Testis (tissue), 3 donors: ENCODE results near the gene SLC6A6. TPM values are rescaled to one million over a fixed set of nuclear protein-coding genes. Genes with fewer than 3 reads are reported as not detected.
A peak's percentile ranks its signal among the peaks of the same experiment; 100 is the strongest.
"Not testable (repeated sequence)": the region's sequence is repeated elsewhere in the genome, so short reads cannot be mapped to it uniquely, and the experiment has no call there.

Source experiments
- DNase-seq: peaks from one replicate; pipeline ENCODE4 v3.0.0-alpha.2; 2019
- H3K27ac ChIP-seq, 2 donors: fragments of 200-600 bp; sonication (generic); one replicate each; pipeline ENCODE4 v1.5.1; 2019
- H3K27me3 ChIP-seq: fragments of 200-600 bp; sonication (generic); one replicate; pipeline ENCODE4 v1.5.1; 2019
- H3K36me3 ChIP-seq: fragments of 200-600 bp; sonication (generic); one replicate; pipeline ENCODE4 v1.5.1; 2017; ENCODE audit warnings: low read depth; ENCODE audit errors: missing control alignments
- H3K4me1 ChIP-seq: fragments of 200-600 bp; sonication (generic); one replicate; pipeline ENCODE4 v1.5.1; 2019
- H3K4me3 ChIP-seq, 2 donors: fragments of 200-600 bp; sonication (generic); one replicate each; pipeline ENCODE4 v1.5.1; 2017 to 2019
- H3K9me3 ChIP-seq: fragments of 200-600 bp; sonication (generic); one replicate; pipeline ENCODE4 v1.5.1; 2017
- POLR2A ChIP-seq: fragments of 450-650 bp; IDR thresholded peaks from one replicate; pipeline ENCODE4 v1.6.1; 2017; ENCODE audit warnings: antibody characterized with exemption, mild to moderate bottlenecking, moderate library complexity
- WGBS, 2 donors: methylation state at CpG; one replicate each; pipeline ENCODE4 v1.1.5; 2018; 5-methylcytosine and 5-hydroxymethylcytosine counted together
- intact Hi-C: fragments of 100-400 bp; cut with DNase I; formaldehyde crosslinking; loops from one replicate; pipeline ENCODE4 v1.15.1; 2023; ENCODE audit warnings: low total_unique reads
- polyA plus RNA-seq: library from polyadenylated mRNA; stranded (reverse); fragments of 350-450 nt; fragmentation: Illumina TruSeq; extraction: RNeasy Lipid Tissue Mini Kit (QIAGEN cat#74804); gene quantifications from one replicate; pipeline ENCODE4 v1.2.3, GENCODE V29; 2014; ENCODE audit warnings: low read depth, low replicate concordance; ENCODE audit not compliant: insufficient read depth
- total RNA-seq, 2 donors: library from RNA; depleted of rRNA; stranded (reverse); fragments of >200 nt; gene quantifications; one replicate each; pipeline ENCODE4 v1.2.3, GENCODE V29; 2016
- TF ChIP-seq, protein P1 (sequence below), 3 experiments: fragments of 450-650 bp in 2 of 3; fragments of 200-600 bp in 1 of 3; sonication (generic) in 1 of 3; IDR thresholded peaks; one replicate each; pipeline ENCODE4 v1.5.1; 2016 to 2019; ENCODE audit warnings: antibody characterized with exemption in 3 of 3, mild to moderate bottlenecking in 2 of 3, moderate library complexity in 1 of 3

SLC6A6 gene
- total and polyA plus RNA-seq, 3 donors from 2014 or later, result 9.7 to 14.9 (median 13.7) TPM

DNA sequence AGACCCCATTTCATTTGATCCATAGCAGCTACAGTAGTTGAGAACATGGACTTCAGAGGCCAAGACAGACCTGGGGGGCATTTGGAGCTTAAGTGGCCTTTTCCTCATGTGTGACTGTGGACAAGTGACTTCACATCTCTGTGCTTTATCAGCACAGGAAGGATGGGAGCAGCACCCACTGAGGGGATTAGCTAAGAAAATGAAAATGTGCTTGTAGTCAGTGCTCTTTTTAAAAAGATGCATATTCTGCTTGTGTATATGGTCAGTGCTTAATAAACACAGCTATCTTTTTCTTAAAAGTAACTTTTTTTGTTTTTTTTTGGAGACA, 34.5 kb downstream of the SLC6A6 start:
- Histone ChIP-seq H3K27me3 (no peaks in the 10 kb centered on the region), H3K9me3 (no peaks in the 10 kb centered on the region), H3K36me3 (no peaks in the 10 kb centered on the region), H3K4me3 (no peak overlapping the region), H3K27ac (no peak overlapping the region), H3K4me1 (peaks cover 14% of the 10 kb centered on the region)
- TF ChIP-seq, protein P1, sequence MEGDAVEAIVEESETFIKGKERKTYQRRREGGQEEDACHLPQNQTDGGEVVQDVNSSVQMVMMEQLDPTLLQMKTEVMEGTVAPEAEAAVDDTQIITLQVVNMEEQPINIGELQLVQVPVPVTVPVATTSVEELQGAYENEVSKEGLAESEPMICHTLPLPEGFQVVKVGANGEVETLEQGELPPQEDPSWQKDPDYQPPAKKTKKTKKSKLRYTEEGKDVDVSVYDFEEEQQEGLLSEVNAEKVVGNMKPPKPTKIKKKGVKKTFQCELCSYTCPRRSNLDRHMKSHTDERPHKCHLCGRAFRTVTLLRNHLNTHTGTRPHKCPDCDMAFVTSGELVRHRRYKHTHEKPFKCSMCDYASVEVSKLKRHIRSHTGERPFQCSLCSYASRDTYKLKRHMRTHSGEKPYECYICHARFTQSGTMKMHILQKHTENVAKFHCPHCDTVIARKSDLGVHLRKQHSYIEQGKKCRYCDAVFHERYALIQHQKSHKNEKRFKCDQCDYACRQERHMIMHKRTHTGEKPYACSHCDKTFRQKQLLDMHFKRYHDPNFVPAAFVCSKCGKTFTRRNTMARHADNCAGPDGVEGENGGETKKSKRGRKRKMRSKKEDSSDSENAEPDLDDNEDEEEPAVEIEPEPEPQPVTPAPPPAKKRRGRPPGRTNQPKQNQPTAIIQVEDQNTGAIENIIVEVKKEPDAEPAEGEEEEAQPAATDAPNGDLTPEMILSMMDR (IDR thresholded peaks at IDR 0.05), result no peak
- no peak for TF ChIP-seq POLR2A
- intact Hi-C loops, result no loop called here
- no peak for DNase-seq

DNA sequence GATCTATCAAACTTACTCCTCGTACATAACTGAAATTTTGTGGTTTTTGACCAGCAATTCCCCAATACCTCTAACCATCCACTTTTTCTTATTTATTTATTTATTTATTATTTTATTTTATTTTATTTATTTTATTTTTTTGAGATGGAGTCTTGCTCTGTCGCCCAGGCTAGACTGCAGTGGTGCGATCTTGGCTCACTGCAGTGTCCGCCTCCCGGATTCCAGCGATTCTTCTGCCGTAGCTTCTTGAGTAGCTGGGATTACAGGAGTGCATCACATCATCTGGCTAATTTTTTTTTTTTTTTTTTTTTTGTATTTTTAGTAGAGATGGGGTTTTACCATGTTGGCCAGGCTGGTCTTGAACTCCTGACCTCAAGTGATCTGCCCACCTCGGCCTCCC, 35.3 kb downstream of the SLC6A6 start:
- H3K4me3 ChIP-seq, H3K27me3 ChIP-seq, H3K36me3 ChIP-seq, H3K27ac ChIP-seq, DNase-seq, H3K9me3 ChIP-seq, intact Hi-C loops: not testable (repeated sequence)
- 94 to 95% methylated on average over 8 of the region's 8 CpGs for WGBS, 2 donors
- H3K4me1 ChIP-seq, result peaks cover 14% of the 10 kb centered on the region

DNA sequence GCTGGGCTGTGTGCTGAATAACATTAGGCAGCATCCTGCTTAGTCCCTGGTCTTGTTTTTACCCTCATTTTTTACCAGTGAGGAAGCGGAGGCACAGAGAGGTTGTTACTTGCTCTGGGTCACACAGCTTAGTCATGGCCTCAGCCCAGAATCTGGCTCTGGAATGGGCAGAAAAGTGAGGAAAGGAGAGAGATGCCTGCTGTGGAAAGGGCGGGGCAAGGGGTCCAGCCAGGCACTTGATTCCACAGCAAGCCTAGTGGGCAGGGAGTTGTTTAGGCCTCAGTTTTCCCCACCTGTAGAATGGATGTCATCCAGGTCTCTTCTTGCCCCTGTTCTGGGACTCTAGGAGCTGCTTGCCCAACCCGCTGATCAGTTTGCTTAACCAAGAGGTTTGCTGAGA, 35.9 kb downstream of the SLC6A6 start:
- WGBS, 2 donors, result 98 to 100% methylated on average over 3 of the region's 3 CpGs
- no peaks in the 10 kb centered on the region for H3K36me3 ChIP-seq
- no peak overlapping the region for H3K27ac ChIP-seq
- DNase-seq, result no peak
- no peaks in the 10 kb centered on the region for H3K27me3 ChIP-seq
- intact Hi-C loops, result no loop called here
- H3K4me1 ChIP-seq, result peaks cover 14% of the 10 kb centered on the region
- no peaks in the 10 kb centered on the region for H3K9me3 ChIP-seq
- H3K4me3 ChIP-seq, result no peak overlapping the region
- TF ChIP-seq, protein P1 (IDR thresholded peaks at IDR 0.05), result no peak
- TF ChIP-seq POLR2A, result no peak

DNA sequence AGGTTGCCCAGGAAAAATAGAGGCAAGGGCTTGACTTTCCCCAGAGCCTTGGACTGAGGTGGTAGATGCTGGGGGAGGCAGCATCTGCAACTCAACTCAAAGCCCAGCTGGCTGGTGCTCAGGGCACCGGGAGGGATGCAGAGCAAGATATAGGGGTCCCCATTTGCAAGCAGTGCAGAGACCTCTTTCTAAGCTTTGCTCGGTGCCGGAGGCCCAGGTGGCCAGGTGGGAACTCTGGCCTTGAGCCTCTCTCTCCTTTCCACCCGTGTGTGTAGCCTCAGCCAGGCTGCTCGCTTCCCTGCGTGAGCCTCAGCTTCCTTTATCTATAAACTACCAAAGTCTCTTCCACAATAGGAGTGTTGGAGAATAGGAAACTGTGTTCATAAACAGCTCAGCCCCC, 36.5 kb downstream of the SLC6A6 start:
- peaks cover 14% of the 10 kb centered on the region for H3K4me1 ChIP-seq
- no peak for DNase-seq
- H3K36me3 ChIP-seq, result no peaks in the 10 kb centered on the region
- intact Hi-C loops, result no loop called here
- H3K9me3 ChIP-seq, result no peaks in the 10 kb centered on the region
- no peak overlapping the region for H3K4me3 ChIP-seq
- H3K27ac ChIP-seq, result no peak overlapping the region
- no peak for TF ChIP-seq POLR2A
- TF ChIP-seq, protein P1 (IDR thresholded peaks at IDR 0.05), result no peak
- no peaks in the 10 kb centered on the region for H3K27me3 ChIP-seq
- WGBS, 2 donors, result 40 to 62% methylated on average over 6 of the region's 6 CpGs

DNA sequence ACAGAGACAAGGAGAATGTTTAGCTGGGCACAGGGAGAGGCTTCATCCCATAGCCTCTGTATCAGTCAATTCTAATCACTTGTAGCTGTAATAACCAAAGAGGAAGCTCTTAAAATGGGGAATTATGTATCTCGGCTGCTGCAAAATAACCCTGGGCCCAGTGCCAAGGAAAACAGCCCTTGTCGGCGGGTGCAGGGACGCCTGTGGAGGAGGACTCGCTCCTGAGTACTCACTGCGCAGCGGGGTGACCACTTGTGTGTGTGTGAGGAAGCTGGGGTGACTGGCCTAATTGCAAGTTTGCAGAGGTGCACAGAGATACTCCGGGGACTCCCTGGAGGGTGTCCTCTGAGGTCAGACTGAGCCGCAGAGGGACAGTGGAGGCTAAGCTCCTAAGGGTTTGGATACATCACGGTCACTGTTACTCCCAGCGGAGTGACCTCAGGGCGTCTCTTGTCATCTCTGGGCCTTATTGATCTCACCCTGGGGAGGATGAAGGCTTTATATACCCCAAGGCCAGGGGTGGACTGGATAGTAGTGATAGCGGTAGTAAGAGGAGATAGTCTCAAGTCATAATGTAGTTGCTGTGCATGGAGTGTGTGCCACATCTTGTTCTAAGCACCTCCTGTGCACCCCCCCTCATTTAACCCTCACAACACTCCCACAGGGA, 37.2 kb downstream of the SLC6A6 start:
- intact Hi-C loops, result no loop called here
- no peaks in the 10 kb centered on the region for H3K27me3 ChIP-seq
- H3K36me3 ChIP-seq, result no peaks in the 10 kb centered on the region
- H3K4me3 ChIP-seq, result no peak overlapping the region
- H3K4me1 ChIP-seq, result peaks cover 14% of the 10 kb centered on the region
- TF ChIP-seq POLR2A, result no peak
- TF ChIP-seq, protein P1 (IDR thresholded peaks at IDR 0.05), result no peak
- peak; percentile 78 for DNase-seq
- 20 to 21% methylated on average over 10 to 13 of the region's 13 CpGs for WGBS, 2 donors
- no peak overlapping the region for H3K27ac ChIP-seq
- no peaks in the 10 kb centered on the region for H3K9me3 ChIP-seq
